ENCODE measurements around the gene PRAC1.

GRCh38 chr17:48719642-48720265 lies 2.6 kb downstream of the PRAC1 start:
- no peak for TF ChIP-seq POLR2A (IDR thresholded peaks at IDR 0.05)
- TF ChIP-seq, protein P1, sequence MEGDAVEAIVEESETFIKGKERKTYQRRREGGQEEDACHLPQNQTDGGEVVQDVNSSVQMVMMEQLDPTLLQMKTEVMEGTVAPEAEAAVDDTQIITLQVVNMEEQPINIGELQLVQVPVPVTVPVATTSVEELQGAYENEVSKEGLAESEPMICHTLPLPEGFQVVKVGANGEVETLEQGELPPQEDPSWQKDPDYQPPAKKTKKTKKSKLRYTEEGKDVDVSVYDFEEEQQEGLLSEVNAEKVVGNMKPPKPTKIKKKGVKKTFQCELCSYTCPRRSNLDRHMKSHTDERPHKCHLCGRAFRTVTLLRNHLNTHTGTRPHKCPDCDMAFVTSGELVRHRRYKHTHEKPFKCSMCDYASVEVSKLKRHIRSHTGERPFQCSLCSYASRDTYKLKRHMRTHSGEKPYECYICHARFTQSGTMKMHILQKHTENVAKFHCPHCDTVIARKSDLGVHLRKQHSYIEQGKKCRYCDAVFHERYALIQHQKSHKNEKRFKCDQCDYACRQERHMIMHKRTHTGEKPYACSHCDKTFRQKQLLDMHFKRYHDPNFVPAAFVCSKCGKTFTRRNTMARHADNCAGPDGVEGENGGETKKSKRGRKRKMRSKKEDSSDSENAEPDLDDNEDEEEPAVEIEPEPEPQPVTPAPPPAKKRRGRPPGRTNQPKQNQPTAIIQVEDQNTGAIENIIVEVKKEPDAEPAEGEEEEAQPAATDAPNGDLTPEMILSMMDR (IDR thresholded peaks at IDR 0.05) = no peak

Data from suprapubic skin (tissue), 3 donors.